H9 (cell line): ENCODE data around the gene SIT1. TPM values are rescaled to one million over a fixed set of nuclear protein-coding genes. Genes with fewer than 3 reads are reported as not detected.
"Not testable (repeated sequence)": the region's sequence is repeated elsewhere in the genome, so short reads cannot be mapped to it uniquely, and the experiment has no call there.

Source experiments
- DNase-seq: peaks from one replicate; pipeline ENCODE4 v3.0.0-alpha.2; 2017
- H2AFZ ChIP-seq: one replicate; pipeline ENCODE4 v1.6.1; 2013; ENCODE audit warnings: mild to moderate bottlenecking, low read length, control low read depth, moderate library complexity
- H2AK5ac ChIP-seq: 2 replicates; pipeline ENCODE4 v1.6.1; 2013; ENCODE audit warnings: low read length, control low read depth, mixed read lengths; ENCODE audit not compliant: insufficient read length
- H2BK120ac ChIP-seq: one replicate; pipeline ENCODE4 v1.6.1; 2013; ENCODE audit warnings: low read depth, mild to moderate bottlenecking, low read length, control low read depth, inconsistent platforms; ENCODE audit not compliant: poor library complexity, severe bottlenecking
- H2BK12ac ChIP-seq: 2 replicates; pipeline ENCODE4 v1.6.1; 2013; ENCODE audit warnings: low read length, control low read depth, mixed read lengths, low read depth; ENCODE audit not compliant: insufficient read length
- H2BK15ac ChIP-seq: 2 replicates; pipeline ENCODE4 v1.6.1; 2013; ENCODE audit warnings: low read depth, low read length, control low read depth
- H2BK20ac ChIP-seq: one replicate; pipeline ENCODE4 v1.6.1; 2013; ENCODE audit warnings: low read depth, mild to moderate bottlenecking, low read length, control low read depth, inconsistent platforms; ENCODE audit not compliant: poor library complexity, severe bottlenecking
- H2BK5ac ChIP-seq: 2 replicates; pipeline ENCODE4 v1.6.1; 2013; ENCODE audit warnings: low read length, control low read depth, mixed read lengths; ENCODE audit not compliant: insufficient read length
- H3K14ac ChIP-seq: 2 replicates; pipeline ENCODE4 v1.6.1; 2013; ENCODE audit warnings: low read length, control low read depth; ENCODE audit not compliant: insufficient read depth
- H3K18ac ChIP-seq: 2 replicates; pipeline ENCODE4 v1.6.1; 2013; ENCODE audit warnings: low read depth, mild to moderate bottlenecking, mixed read lengths, low read length, control low read depth; ENCODE audit not compliant: insufficient read length
- H3K23ac ChIP-seq: 2 replicates; pipeline ENCODE4 v1.6.1; 2013; ENCODE audit warnings: low read length, control low read depth, mixed read lengths, low read depth; ENCODE audit not compliant: insufficient read length
- H3K23me2 ChIP-seq: 2 replicates; pipeline ENCODE4 v1.6.1; 2013; ENCODE audit warnings: low read depth, mild to moderate bottlenecking, mixed read lengths, low read length, control low read depth; ENCODE audit not compliant: insufficient read length, poor library complexity, severe bottlenecking
- H3K27ac ChIP-seq: 2 replicates; pipeline ENCODE4 v1.5.1; 2013; ENCODE audit warnings: low read length, control low read depth, mixed read lengths, low read depth; ENCODE audit not compliant: insufficient read length
- H3K27me3 ChIP-seq: 2 replicates; pipeline ENCODE4 v1.6.1; 2013; ENCODE audit warnings: low read length, control low read depth, inconsistent platforms; ENCODE audit not compliant: insufficient read depth
- H3K4ac ChIP-seq: 2 replicates; pipeline ENCODE4 v1.6.1; 2013; ENCODE audit warnings: low read depth, mild to moderate bottlenecking, control low read depth, inconsistent platforms, low read length, moderate library complexity
- H3K4me1 ChIP-seq: 2 replicates; pipeline ENCODE4 v1.6.1; 2013; ENCODE audit warnings: low read length, control low read depth, inconsistent platforms; ENCODE audit not compliant: insufficient read depth
- H3K4me2 ChIP-seq: 2 replicates; pipeline ENCODE4 v1.6.1; 2013; ENCODE audit warnings: low read length, control low read depth, mixed read lengths; ENCODE audit not compliant: insufficient read length, insufficient read depth
- H3K56ac ChIP-seq: 2 replicates; pipeline ENCODE4 v1.6.1; 2013; ENCODE audit warnings: low read depth, mild to moderate bottlenecking, mixed read lengths, low read length, control low read depth; ENCODE audit not compliant: insufficient read length
- H3K79me1 ChIP-seq: 2 replicates; pipeline ENCODE4 v1.6.1; 2013; ENCODE audit warnings: low read depth, mild to moderate bottlenecking, moderate library complexity, low read length, control low read depth, inconsistent platforms; ENCODE audit not compliant: insufficient read depth, poor library complexity, severe bottlenecking
- H3K79me2 ChIP-seq: 2 replicates; pipeline ENCODE4 v1.6.1; 2013; ENCODE audit warnings: low read length, control low read depth, inconsistent platforms; ENCODE audit not compliant: insufficient read depth
- H3K9ac ChIP-seq: 2 replicates; pipeline ENCODE4 v1.6.1; 2013; ENCODE audit warnings: low read length, control low read depth, mixed read lengths; ENCODE audit not compliant: insufficient read length; ENCODE audit errors: extremely low read depth
- H3K9me3 ChIP-seq: one replicate; pipeline ENCODE4 v1.6.1; 2013; ENCODE audit warnings: low read depth, low read length, inconsistent platforms; ENCODE audit not compliant: control insufficient read depth
- H3T11ph ChIP-seq: one replicate; pipeline ENCODE4 v1.6.1; 2013; ENCODE audit warnings: mild to moderate bottlenecking, low read length, control low read depth, inconsistent platforms
- H4K20me1 ChIP-seq: one replicate; pipeline ENCODE4 v1.6.1; 2013; ENCODE audit not compliant: control insufficient read depth, insufficient read length, insufficient read depth
- H4K5ac ChIP-seq: 2 replicates; pipeline ENCODE4 v1.6.1; 2013; ENCODE audit warnings: low read depth, mild to moderate bottlenecking, mixed read lengths, low read length, control low read depth; ENCODE audit not compliant: insufficient read length
- H4K8ac ChIP-seq: replicated peaks from 2 replicates; pipeline ENCODE4 v1.6.1; 2013; ENCODE audit warnings: low read length, control low read depth, mixed read lengths, low read depth; ENCODE audit not compliant: insufficient read length
- H4K91ac ChIP-seq: 2 replicates; pipeline ENCODE4 v1.6.1; 2013; ENCODE audit warnings: low read depth, mild to moderate bottlenecking, moderate library complexity, mixed read lengths, low read length, control low read depth; ENCODE audit not compliant: insufficient read length
- H3K27ac Mint-ChIP-seq, 3 experiments: 2 replicates in 2 of 3; 3 replicates in 1 of 3; pipeline ENCODE4 v1.8.0; 2020 to 2021; ENCODE audit warnings: mixed read lengths in 3 of 3, mild to moderate bottlenecking in 1 of 3, moderate library complexity in 1 of 3
- H3K27me3 Mint-ChIP-seq: 2 replicates; pipeline ENCODE4 v1.8.0; 2021; ENCODE audit warnings: low read depth, mild to moderate bottlenecking, moderate library complexity, mixed read lengths
- H3K36me3 Mint-ChIP-seq, 3 experiments: 2 replicates in 2 of 3; 3 replicates in 1 of 3; pipeline ENCODE4 v1.8.0; 2020 to 2021; ENCODE audit warnings: low read depth in 3 of 3, mixed read lengths in 3 of 3; ENCODE audit not compliant: insufficient read depth in 1 of 3
- H3K4me1 Mint-ChIP-seq, 2 experiments: 2 replicates each; pipeline ENCODE4 v1.8.0; 2020; ENCODE audit warnings: mixed read lengths in 2 of 2
- H3K4me3 Mint-ChIP-seq, 2 experiments: 2 replicates in 1 of 2; 3 replicates in 1 of 2; pipeline ENCODE4 v1.8.0; 2020 to 2021; ENCODE audit warnings: mild to moderate bottlenecking in 2 of 2, mixed read lengths in 2 of 2, moderate library complexity in 1 of 2
- H3K9me3 Mint-ChIP-seq, 2 experiments: 2 replicates in 1 of 2; 3 replicates in 1 of 2; pipeline ENCODE4 v1.8.0; 2020; ENCODE audit warnings: mild to moderate bottlenecking in 2 of 2, mixed read lengths in 2 of 2, moderate library complexity in 1 of 2
- CTCF ChIP-seq: fragments of 200-600 bp; sonication (generic); conservative IDR thresholded peaks from 3 replicates; pipeline ENCODE4 v1.8.0; 2021; ENCODE audit warnings: antibody characterized with exemption, mild to moderate bottlenecking
- WGBS: extraction: QIAGEN DNeasy Blood & Tissue Kit; methylation state at CpG from one replicate; pipeline ENCODE4 v1.1.7; 2013; ENCODE audit warnings: missing lambda C conversion rate, low lambda C conversion rate, mixed read lengths; ENCODE audit not compliant: insufficient read length; ENCODE audit errors: extremely low coverage; 5-methylcytosine and 5-hydroxymethylcytosine counted together
- total RNA-seq: library from RNA; stranded (reverse); gene quantifications from 2 replicates; pipeline ENCODE4 v1.2.1, GENCODE V29; 2021

Gene SIT1
- total RNA-seq, 1 experiment from 2014 or later = 1.6 TPM

- Histone ChIP-seq H3K4ac (no peak overlapping the region), H3K14ac (no peak overlapping the region), H2BK20ac (no peak overlapping the region), H4K8ac (no peak overlapping the region), H3T11ph (no peak overlapping the region), H2BK12ac (no peak overlapping the region), H2BK5ac (no peak overlapping the region), H2BK120ac (no peak overlapping the region), H4K5ac (no peak overlapping the region), H3K27ac (no peak overlapping the region), H3K23me2 (peaks cover 13% of the 10 kb centered on the region), H3K18ac (no peak overlapping the region), H4K91ac (no peak overlapping the region), H3K56ac (no peak overlapping the region), H3K23ac (no peak overlapping the region), H2BK15ac (no peak overlapping the region), H3K4me1 (no peaks in the 10 kb centered on the region; the same call in 1 of the 2 replicates), H3K79me1 (no peaks in the 10 kb centered on the region), H3K9me3 (no peaks in the 10 kb centered on the region), H4K20me1 (no peaks in the 10 kb centered on the region), H3K27me3 (peaks cover 4% of the 10 kb centered on the region; the same call in 1 of the 2 replicates), H2AK5ac (no peak overlapping the region), H2AFZ (no peak overlapping the region), H3K4me2 (no peak overlapping the region), H3K9ac (no peak overlapping the region), H3K79me2 (no peaks in the 10 kb centered on the region)
- Mint-ChIP-seq H3K27me3 (peaks cover 30% of the 10 kb centered on the region), H3K27ac (no peak overlapping the region), H3K9me3 (no peaks in the 10 kb centered on the region; a peak in 2 of 5 replicates), H3K4me3 (no peak overlapping the region), H3K36me3 (peaks cover 6 to 14% (median 11%) of the 10 kb centered on the region in 3 experiments; a peak in 6 of 7 replicates), H3K4me1 (peaks cover 15 to 18% of the 10 kb centered on the region in 2 experiments)
- WGBS = no CpG with 5 or more reads among the region's 2 CpGs
- TF ChIP-seq CTCF = no peak
- DNase-seq = no peak
These were observed 37.9 kb downstream of the SIT1 start for GRCh38 chr9:35612843-35613242.

- H3K56ac ChIP-seq, H3K9ac ChIP-seq, H3T11ph ChIP-seq, H3K79me2 ChIP-seq, H3K9me3 Mint-ChIP-seq, H3K4me3 Mint-ChIP-seq, H3K23ac ChIP-seq, H2BK15ac ChIP-seq, H3K79me1 ChIP-seq, H4K20me1 ChIP-seq, H4K91ac ChIP-seq, H2BK120ac ChIP-seq, H3K23me2 ChIP-seq, H3K4me2 ChIP-seq, H2BK12ac ChIP-seq, H3K27ac ChIP-seq, H4K8ac ChIP-seq, H3K4me1 ChIP-seq, H3K27me3 ChIP-seq, DNase-seq, H3K18ac ChIP-seq, H2AK5ac ChIP-seq, H3K14ac ChIP-seq, H3K9me3 ChIP-seq, H3K27ac Mint-ChIP-seq, H4K5ac ChIP-seq, H3K4ac ChIP-seq, H2BK20ac ChIP-seq, H2AFZ ChIP-seq, H2BK5ac ChIP-seq: not testable (repeated sequence)
- WGBS = no CpG with 5 or more reads among the region's 4 CpGs
- H3K36me3 Mint-ChIP-seq = peaks cover 9 to 22% (median 16%) of the 10 kb centered on the region in 3 experiments; a peak in 6 of 7 replicates
- H3K4me1 Mint-ChIP-seq = peaks cover 11 to 12% of the 10 kb centered on the region in 2 experiments
- peaks cover 23% of the 10 kb centered on the region for H3K27me3 Mint-ChIP-seq
These were observed 38.7 kb downstream of the SIT1 start for GRCh38 chr9:35612066-35612465.
